ENCODE measurements around the gene MLLT6. TPM values are rescaled to one million over a fixed set of nuclear protein-coding genes. Genes with fewer than 3 reads are reported as not detected.

Gene MLLT6
- total RNA-seq, 1 donor from 2014 or later: 305 TPM

- intact Hi-C loops (cut with micrococcal nuclease): loop anchor here (2.0 kb wide), 2 partner anchors 68 to 116 kb away; no protein-coding TSS in a partner anchor
Measured at GRCh38 chr17:38674749-38675615, 30.1 kb upstream of the MLLT6 start, which contains the start of gene EPOP. TSS of gene EPOP (minus strand) at chr17:38674957. CDS start at chr17:38674495, 462 bp downstream.

- intact Hi-C loops (cut with micrococcal nuclease): loop anchor here (1.0 to 2.0 kb wide), 8 partner anchors 20 to 476 kb away; partner anchors contain the start of genes CISD3, PIP4K2B and PSMB3
Measured at GRCh38 chr17:38676706-38677504, 28.2 kb upstream of the MLLT6 start.

GRCh38 chr17:38677819-38678218, 27.3 kb upstream of the MLLT6 start:
- intact Hi-C loops (cut with micrococcal nuclease): loop anchor here (1.0 to 2.0 kb wide), 8 partner anchors 19 to 475 kb away; partner anchors contain the start of genes CISD3, PIP4K2B and PSMB3

GRCh38 chr17:38681096-38681495, 24.0 kb upstream of the MLLT6 start:
- intact Hi-C loops (cut with micrococcal nuclease): no loop called here

- intact Hi-C loops (cut with micrococcal nuclease): no loop called here
Measured at GRCh38 chr17:38685491-38685890, 19.6 kb upstream of the MLLT6 start.

- intact Hi-C loops (cut with micrococcal nuclease): no loop called here
Measured at GRCh38 chr17:38687286-38687685, 17.8 kb upstream of the MLLT6 start.

- intact Hi-C loops (cut with micrococcal nuclease): no loop called here
Measured at GRCh38 chr17:38690386-38690785, 14.7 kb upstream of the MLLT6 start.

- intact Hi-C loops (cut with micrococcal nuclease): no loop called here
Measured at GRCh38 chr17:38691154-38691553, 13.9 kb upstream of the MLLT6 start.

GRCh38 chr17:38693700-38694329, 11.3 kb upstream of the MLLT6 start:
- intact Hi-C loops (cut with micrococcal nuclease): no loop called here

- intact Hi-C loops (cut with micrococcal nuclease): loop anchor here (1.0 kb wide), 1 partner anchor 20 kb away; no protein-coding TSS in a partner anchor
Measured at GRCh38 chr17:38697061-38697820, 7.8 kb upstream of the MLLT6 start.

- intact Hi-C loops (cut with micrococcal nuclease): no loop called here
Measured at GRCh38 chr17:38698760-38699159, 6.3 kb upstream of the MLLT6 start.

- intact Hi-C loops (cut with micrococcal nuclease): loop anchor here (1.0 to 10.0 kb wide), 9 partner anchors 24 to 1623 kb away; partner anchors contain the start of genes CDK12, PIP4K2B and PSMB3
Measured at GRCh38 chr17:38701504-38702165, 3.4 kb upstream of the MLLT6 start.

- intact Hi-C loops (cut with micrococcal nuclease): loop anchor here (1.0 to 10.0 kb wide), 3 partner anchors 167 to 1622 kb away; partner anchors contain the start of gene CDK12
Measured at GRCh38 chr17:38702166-38702915, 2.7 kb upstream of the MLLT6 start.

GRCh38 chr17:38702916-38703741, 1.9 kb upstream of the MLLT6 start:
- intact Hi-C loops (cut with micrococcal nuclease): loop anchor here (1.0 to 10.0 kb wide), 3 partner anchors 166 to 1622 kb away; partner anchors contain the start of gene CDK12

GRCh38 chr17:38703742-38704605, 1.1 kb upstream of the MLLT6 start:
- intact Hi-C loops (cut with micrococcal nuclease): loop anchor here (5.0 to 10.0 kb wide), 2 partner anchors 758 to 1621 kb away; partner anchors contain the start of gene CDK12

- intact Hi-C loops (cut with micrococcal nuclease): loop anchor here (10.0 kb wide), 1 partner anchor 1619 kb away; no protein-coding TSS in a partner anchor
Measured at GRCh38 chr17:38705523-38705802, 390 bp downstream of the MLLT6 start.
